K562 (cell line): ENCODE results near the gene PDK3. TPM values are rescaled to one million over a fixed set of nuclear protein-coding genes. Genes with fewer than 3 reads are reported as not detected.

ENCODE experiments used
- ATAC-seq: fragments of 200-7000 bp; cut with Tn5 transposase; 3 replicates; pipeline ENCODE4 v1.9.1; 2020; ENCODE audit warnings: moderate library complexity
- BruUV-seq: library from RNA; stranded (reverse); fragments of 400-500 nt; replicated peaks from 2 replicates; lab custom pipeline; 2021; lab: Mats Ljungman, UMichigan
- CTCF ChIA-PET: fragments of 300-600 bp; formaldehyde crosslinking; extraction: SDS; loops from one replicate; lab custom pipeline; 2021; ENCODE audit warnings: low intra/inter-chr PET ratio; lab: Yijun Ruan, JAX
- POLR2A ChIA-PET: fragments of 300-600, 350-650 bp; sonication (Branson Sonifier 250); formaldehyde crosslinking; extraction: SDS; loops from one replicate; lab custom pipeline; 2021; ENCODE audit warnings: antibody characterized with exemption, inconsistent platforms; lab: Yijun Ruan, JAX
- DNase-seq, 4 experiments: peaks; one replicate each; pipeline versions ENCODE4 v3.0.0 to v3.0.0-alpha.2; 2011 to 2018; ENCODE audit warnings: low spot score in 3 of 4, mixed read lengths in 3 of 4; ENCODE audit errors: extremely low read depth in 1 of 4
- FAIRE-seq: peaks from 2 replicates; lab custom pipeline; 2011; peaks lifted over from hg19 to GRCh38; lab: Jason Lieb, UNC
- H2AFZ ChIP-seq: 2 replicates; pipeline ENCODE4 v1.6.0; 2011; ENCODE audit warnings: low read depth, low read length, control low read depth, inconsistent platforms
- H3K27ac ChIP-seq: fragments of 200-600 bp; 3 replicates; pipeline ENCODE4 v1.8.0; 2011; ENCODE audit warnings: low read depth, mild to moderate bottlenecking, control low read depth, inconsistent platforms, low read length, moderate library complexity, mixed read lengths; ENCODE audit errors: extremely low read depth
- H3K27me3 ChIP-seq, 2 experiments: fragments of 300-600 bp in 1 of 2; 2 replicates in 1 of 2; 3 replicates in 1 of 2; pipeline versions ENCODE4 v1.6.0 to v1.8.0; 2011; ENCODE audit warnings: inconsistent platforms in 2 of 2, low read length in 2 of 2, mild to moderate bottlenecking in 1 of 2, mixed read lengths in 1 of 2, moderate library complexity in 1 of 2; ENCODE audit not compliant: control insufficient read depth in 2 of 2, insufficient read depth in 2 of 2
- H3K36me3 ChIP-seq: fragments of 300-600 bp; 3 replicates; pipeline ENCODE4 v1.8.0; 2011; ENCODE audit warnings: mild to moderate bottlenecking, low read length, inconsistent platforms; ENCODE audit not compliant: control insufficient read depth, insufficient read depth
- H3K4me1 ChIP-seq, 2 experiments: fragments of 200-600 bp in 1 of 2; replicated peaks in 1 of 2; 2 replicates in 1 of 2; 3 replicates in 1 of 2; pipeline versions ENCODE4 v1.5.1 to v1.8.0; 2011; ENCODE audit warnings: inconsistent platforms in 2 of 2, low read length in 2 of 2, mild to moderate bottlenecking in 1 of 2, mixed read lengths in 1 of 2, moderate library complexity in 1 of 2; ENCODE audit not compliant: control insufficient read depth in 2 of 2, insufficient read depth in 2 of 2
- H3K4me2 ChIP-seq: 2 replicates; pipeline ENCODE4 v1.6.1; 2011; ENCODE audit warnings: low read length, control low read depth, inconsistent platforms, mixed read lengths; ENCODE audit not compliant: insufficient read depth
- H3K4me3 ChIP-seq: fragments of 200-600 bp; sonication (generic), shearing (Covaris generic); 2 replicates; pipeline ENCODE4 v1.5.1; 2016; ENCODE audit warnings: control low read depth, inconsistent platforms
- H3K79me2 ChIP-seq: fragments of 200-600 bp; 3 replicates; pipeline ENCODE4 v1.8.0; 2011; ENCODE audit warnings: low read length, inconsistent platforms; ENCODE audit not compliant: control insufficient read depth, insufficient read depth
- H3K9ac ChIP-seq, 2 experiments: 2 replicates each; pipeline versions ENCODE4 v1.6.0 to v1.6.1; 2011; ENCODE audit warnings: low read depth in 2 of 2, low read length in 2 of 2, control low read depth in 1 of 2, inconsistent platforms in 1 of 2, mild to moderate bottlenecking in 1 of 2, mixed read lengths in 1 of 2; ENCODE audit not compliant: insufficient read depth in 1 of 2
- H3K9me1 ChIP-seq: one replicate; pipeline ENCODE4 v1.6.0; 2011; ENCODE audit warnings: inconsistent platforms, mild to moderate bottlenecking, low read length, moderate library complexity; ENCODE audit not compliant: control insufficient read depth, insufficient read depth
- H3K9me3 ChIP-seq: replicated peaks from 2 replicates; pipeline ENCODE4 v1.5.1; 2011; ENCODE audit warnings: low read depth, low read length, inconsistent platforms; ENCODE audit not compliant: control insufficient read depth, insufficient read depth
- H4K20me1 ChIP-seq: replicated peaks from 2 replicates; pipeline ENCODE4 v1.6.1; 2011; ENCODE audit warnings: low read length, inconsistent platforms, mixed read lengths; ENCODE audit not compliant: control insufficient read depth, insufficient read depth
- CBX2 ChIP-seq: fragments of 200-600 bp; sonication (generic); IDR thresholded peaks from one replicate; pipeline ENCODE4 v1.6.1; 2012; ENCODE audit warnings: mild to moderate bottlenecking, low read length, inconsistent platforms; ENCODE audit not compliant: insufficient read depth, poor library complexity, severe bottlenecking
- CBX3 ChIP-seq, 2 experiments: IDR thresholded peaks; 1 replicate in 1 of 2; 2 replicates in 1 of 2; pipeline ENCODE4 v1.6.1; 2012; ENCODE audit warnings: inconsistent platforms in 2 of 2, low read length in 2 of 2, borderline replicate concordance in 1 of 2, control low read depth in 1 of 2
- GATAD2B ChIP-seq: fragments of 450-650 bp; IDR thresholded peaks from 2 replicates; pipeline ENCODE4 v1.6.1; 2017; ENCODE audit warnings: mild to moderate bottlenecking, borderline replicate concordance
- MAFK ChIP-seq: IDR thresholded peaks from 2 replicates; pipeline ENCODE4 v1.6.1; 2011; ENCODE audit warnings: low read length, improper control_type of control experiment
- RCOR1 ChIP-seq, 2 experiments: IDR thresholded peaks; 2 replicates each; pipeline ENCODE4 v1.6.1; 2012; ENCODE audit warnings: low read depth in 2 of 2, low read length in 2 of 2, borderline replicate concordance in 1 of 2, improper control_type of control experiment in 1 of 2
- YBX1 ChIP-seq: fragments of 450-650 bp; IDR thresholded peaks from 2 replicates; pipeline ENCODE4 v1.7.1; 2016; ENCODE audit warnings: mild to moderate bottlenecking
- ZNF24 ChIP-seq: fragments of 450-650 bp; IDR thresholded peaks from 2 replicates; pipeline ENCODE4 v1.6.1; 2016
- ZNF3 ChIP-seq: fragments of 250-450 bp; sonication (Bioruptor Pico); IDR thresholded peaks from 2 replicates; pipeline ENCODE4 v1.5.0; 2021; ENCODE audit warnings: mild to moderate bottlenecking, moderate library complexity
- ZNF316 ChIP-seq: fragments of 450-650 bp; IDR thresholded peaks from 2 replicates; pipeline ENCODE4 v1.6.1; 2016
- ZNF384 ChIP-seq: IDR thresholded peaks from 2 replicates; pipeline ENCODE4 v1.6.1; 2012; ENCODE audit warnings: low read depth, low read length, improper control_type of control experiment
- ZNF695 ChIP-seq: fragments of 450-650 bp; formaldehyde crosslinking; IDR thresholded peaks from 2 replicates; pipeline ENCODE4 v1.4.0; 2020; ENCODE audit warnings: mild to moderate bottlenecking, moderate library complexity
- WGBS: fragments of 100-300 bp; shearing (Covaris generic); methylation state at CpG from one replicate; pipeline ENCODE4 v1.1.6; 2016; ENCODE audit warnings: low coverage, mixed read lengths; ENCODE audit not compliant: insufficient coverage; ENCODE audit errors: missing lambda C conversion rate; 5-methylcytosine and 5-hydroxymethylcytosine counted together
- in situ Hi-C: fragments of 300-500 bp; cut with MboI; formaldehyde crosslinking; loops from 4 replicates; pipeline ENCODE4 v1.15.0; 2018; ENCODE audit warnings: inconsistent platforms, mixed read lengths
- intact Hi-C: fragments of 100-400 bp; cut with micrococcal nuclease; formaldehyde crosslinking; loops from 2 replicates; pipeline ENCODE4 v1.14.2; 2022
- polyA plus RNA-seq, 8 experiments: library from polyadenylated mRNA; depleted of rRNA in 4 of 8; stranded (reverse) in 5 of 8; unstranded in 3 of 8; fragments of >200 nt; fragmentation: Nextera tagmentation in 2 of 8; fragmentation: Illumina TruSeq in 1 of 8; extraction: Ambion mirVana in 2 of 8; extraction: Trizol in 1 of 8; gene quantifications; 2 replicates each; pipeline versions ENCODE4 v1.2.1 to v1.2.3, GENCODE V29; 2011 to 2014; ENCODE audit warnings: inconsistent platforms in 1 of 8, missing spikeins in 1 of 8
- total RNA-seq, 7 experiments: library from RNA; depleted of rRNA in 6 of 7; stranded (reverse); fragments of >200 nt in 6 of 7; fragmentation: Illumina TruSeq in 2 of 7; extraction: Trizol in 2 of 7; gene quantifications; 2 replicates each; pipeline versions ENCODE4 v1.2.1 to v1.2.3, GENCODE V29; 2011 to 2021; ENCODE audit warnings: low replicate concordance in 1 of 7

Gene PDK3
- total and polyA plus RNA-seq, 9 of the 15 experiments (the other 6 are each of a cell fraction or from before 2014, with no cell fraction given) = 0.20 to 4.9 (median 0.95) TPM

- Histone ChIP-seq H2AFZ (no peak overlapping the region), H3K4me3 (no peak overlapping the region), H4K20me1 (no peaks in the 10 kb centered on the region), H3K36me3 (no peaks in the 10 kb centered on the region), H3K9me1 (no peaks in the 10 kb centered on the region), H3K4me1 (no peaks in the 10 kb centered on the region), H3K27me3 (no peaks in the 10 kb centered on the region; a peak in 2 of 5 replicates), H3K9me3 (no peaks in the 10 kb centered on the region), H3K9ac (no peak overlapping the region), H3K27ac (no peak overlapping the region), H3K4me2 (no peak overlapping the region), H3K79me2 (no peaks in the 10 kb centered on the region)
- 2% methylated on average over 4 of the region's 4 CpGs for WGBS
- TF ChIP-seq YBX1 (no peak), ZNF316 (peak; percentile 48), MAFK (peak; percentile 3; the same call in 1 of the 2 replicates), ZNF24 (no peak), ZNF3 (no peak), CBX2 (no peak), ZNF384 (no peak), RCOR1 (IDR thresholded peaks at IDR 0.05; ENCODE audit: borderline replicate concordance in 1 of 2, low read depth in 2 of 2, low read length in 2 of 2) (no peak), ZNF695 (no peak), CBX3 (IDR thresholded peaks at IDR 0.05; ENCODE audit: borderline replicate concordance in 1 of 2, low read length in 2 of 2) (no peak), GATAD2B (no peak)
- POLR2A ChIA-PET = interaction anchor here (0.6 kb wide), 1 partner anchor 9 kb away, joined by 3 read pairs; no protein-coding TSS in a partner anchor
- FAIRE-seq = no peak
- no peak for DNase-seq
- ATAC-seq = no peak
- intact Hi-C loops (no loop called here), in situ Hi-C loops (no loop called here)
- no TSS peak for BruUV-seq
- CTCF ChIA-PET = no interaction called here
These were observed 13.4 kb downstream of the PDK3 start for GRCh38 chrX:24478509-24478908.
